NCI-H446 treated with DMSO at 0.1 percent for 48 hours (cell line): ENCODE measurements around the gene NEUROG1.

Experiments used
- DNase-seq: peaks from one replicate; lab custom pipeline; 2025; lab: John Stamatoyannopoulos, UW

NEUROG1 gene

DNA sequence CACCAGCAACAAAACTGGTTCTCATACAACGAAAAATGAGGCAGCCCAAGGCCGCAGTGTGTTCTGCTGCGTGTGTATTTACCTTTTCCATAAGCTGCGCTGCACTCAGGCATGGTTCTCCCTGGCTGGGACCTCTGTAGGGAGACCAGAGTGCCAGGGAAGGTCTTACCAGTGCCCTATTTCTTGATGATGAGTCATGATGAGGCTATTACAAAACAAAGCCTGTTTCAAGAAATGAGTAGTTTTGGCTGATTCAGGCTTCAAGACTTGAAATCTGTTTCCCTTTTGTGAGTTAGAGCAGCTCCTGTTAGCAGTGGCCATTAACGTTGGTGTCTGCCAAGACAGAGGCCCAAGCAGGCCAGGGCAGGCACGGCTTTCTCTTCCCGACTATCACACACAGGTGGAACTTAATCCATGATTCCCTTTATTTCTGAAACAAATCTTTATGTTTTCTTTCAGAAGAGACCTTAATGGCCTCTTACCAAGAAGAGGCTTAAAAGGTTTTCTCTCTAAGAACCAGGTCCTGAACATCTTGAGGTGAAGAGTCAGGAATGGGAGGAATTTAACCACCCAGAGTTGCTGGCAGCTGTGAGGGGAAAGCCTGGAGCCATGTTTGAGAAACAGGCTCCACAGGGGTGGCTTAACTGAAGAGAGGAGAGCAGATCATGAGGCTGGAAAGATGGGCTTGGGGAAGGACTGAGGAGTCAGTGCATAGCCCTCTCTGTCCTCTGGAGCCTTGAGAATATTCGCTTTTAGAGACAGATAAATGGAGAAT is 42.2 kb downstream of the NEUROG1 start:
- DNase-seq, result peak; percentile 74

DNA sequence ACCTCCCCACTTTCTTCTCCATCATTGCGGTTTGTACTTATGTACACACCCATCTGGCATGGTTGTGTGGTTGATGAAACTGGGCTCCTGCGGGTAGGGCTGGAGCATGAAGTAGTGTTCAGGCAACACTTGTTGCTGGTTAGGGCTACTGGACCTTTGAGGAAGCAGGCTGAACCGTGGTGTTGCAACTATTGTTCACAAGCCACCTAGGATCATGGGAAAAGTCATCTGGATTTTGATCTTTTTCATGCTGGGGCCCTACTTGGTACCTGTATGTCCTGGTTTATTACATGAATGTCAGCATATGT is 43.5 kb downstream of the NEUROG1 start:
- no peak for DNase-seq

DNA sequence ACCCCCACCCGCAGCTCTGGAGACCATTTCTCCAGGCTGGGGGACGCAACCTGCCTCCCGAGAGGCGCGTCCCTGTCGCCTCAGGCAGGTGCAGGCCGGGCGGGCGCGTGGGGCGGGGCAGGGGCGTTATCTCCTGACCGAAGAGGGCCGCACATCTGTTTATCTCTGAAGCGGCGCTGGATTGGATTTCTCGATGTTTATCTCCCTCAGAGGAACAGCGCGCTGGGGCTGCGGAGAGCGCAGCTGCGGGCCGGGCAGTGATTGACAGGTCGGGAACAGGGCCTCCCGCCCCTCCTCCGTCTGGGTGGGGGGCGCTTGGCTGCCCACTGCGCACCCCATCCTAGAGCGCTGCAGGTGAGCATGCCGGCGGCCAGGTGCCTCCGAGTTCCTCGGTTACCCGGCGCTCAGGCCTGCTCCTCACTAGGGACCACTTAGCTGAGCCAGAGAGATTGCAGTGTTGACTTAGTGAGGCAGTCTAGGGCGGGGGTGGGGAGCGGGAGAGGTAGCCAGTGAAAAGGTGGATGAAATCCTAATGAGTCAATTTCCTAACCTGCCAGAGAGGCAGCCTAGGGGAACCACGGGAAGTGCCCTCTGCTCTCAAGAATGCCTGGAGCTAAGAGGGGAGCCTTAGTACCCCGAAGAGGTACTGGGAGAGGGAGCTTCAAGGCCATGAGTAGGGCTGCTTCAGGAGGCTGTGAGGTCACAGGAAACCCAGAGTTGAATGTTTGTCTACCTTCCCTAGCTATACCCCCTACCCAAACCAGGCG is 44.0 kb downstream of the NEUROG1 start:
- no peak for DNase-seq

DNA sequence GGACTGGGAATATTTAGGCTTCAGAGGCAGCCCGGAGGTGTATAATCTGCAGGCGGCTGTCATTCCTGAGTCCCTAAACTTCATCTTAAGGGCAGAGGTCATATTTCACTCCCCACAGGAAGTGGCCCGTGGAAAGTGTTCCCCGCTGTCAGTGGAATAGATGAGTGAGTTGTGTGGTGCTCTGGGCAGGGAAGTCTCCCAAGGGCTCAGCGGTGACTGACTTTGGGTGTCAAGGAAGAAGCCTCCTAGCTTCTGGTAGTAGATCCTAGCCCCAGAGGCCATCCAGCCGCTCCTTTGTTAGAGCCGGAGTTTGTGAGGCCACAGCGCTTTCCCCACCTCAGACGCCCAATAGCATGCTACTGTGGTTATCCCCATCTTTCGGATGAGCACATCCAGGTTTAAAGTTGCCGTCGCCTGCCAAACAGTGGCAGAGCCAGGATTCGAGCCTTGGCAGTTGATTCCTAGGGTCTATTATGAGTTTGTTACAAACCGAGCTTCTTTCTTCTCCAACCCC is 44.7 kb downstream of the NEUROG1 start:
- DNase-seq, result no peak

DNA sequence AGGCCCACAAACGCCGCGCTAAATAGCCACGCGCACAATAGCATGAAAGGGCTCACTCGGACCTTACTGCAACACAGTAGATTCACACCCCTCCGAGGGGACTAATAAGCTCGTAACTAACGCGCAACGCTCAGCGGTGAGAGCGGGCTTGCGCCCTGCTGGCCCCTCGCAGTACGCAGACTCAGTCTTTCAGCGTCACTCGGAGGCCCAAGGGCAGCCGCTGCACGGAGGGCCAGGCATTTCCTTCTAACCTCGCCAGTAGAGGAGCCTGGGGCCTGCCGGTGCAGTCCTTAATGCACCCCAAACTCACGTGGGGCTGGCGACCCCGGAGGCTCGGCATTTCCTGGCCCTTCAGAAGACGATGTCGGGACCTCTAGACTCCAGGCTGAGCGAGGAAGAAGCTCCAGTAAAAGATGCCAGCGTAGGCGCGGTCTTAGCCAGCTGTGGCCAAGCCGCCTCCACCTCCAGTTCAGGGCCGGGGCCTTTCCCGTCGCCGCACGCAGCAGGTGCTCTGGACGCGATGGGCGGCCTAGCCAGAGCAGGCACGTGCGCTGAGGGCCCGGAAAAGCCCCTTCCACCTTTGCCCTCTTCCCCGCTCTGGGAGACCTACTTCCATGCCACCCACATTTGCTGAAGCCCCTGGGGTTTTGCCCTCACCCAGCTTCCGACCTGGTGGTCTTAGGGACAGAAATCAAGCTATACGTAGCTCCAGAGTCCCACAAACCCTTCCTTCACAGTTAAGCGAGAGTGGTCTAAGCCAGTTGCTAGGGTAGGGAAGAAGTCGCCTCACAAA is 45.3 kb downstream of the NEUROG1 start:
- DNase-seq, result no peak

DNA sequence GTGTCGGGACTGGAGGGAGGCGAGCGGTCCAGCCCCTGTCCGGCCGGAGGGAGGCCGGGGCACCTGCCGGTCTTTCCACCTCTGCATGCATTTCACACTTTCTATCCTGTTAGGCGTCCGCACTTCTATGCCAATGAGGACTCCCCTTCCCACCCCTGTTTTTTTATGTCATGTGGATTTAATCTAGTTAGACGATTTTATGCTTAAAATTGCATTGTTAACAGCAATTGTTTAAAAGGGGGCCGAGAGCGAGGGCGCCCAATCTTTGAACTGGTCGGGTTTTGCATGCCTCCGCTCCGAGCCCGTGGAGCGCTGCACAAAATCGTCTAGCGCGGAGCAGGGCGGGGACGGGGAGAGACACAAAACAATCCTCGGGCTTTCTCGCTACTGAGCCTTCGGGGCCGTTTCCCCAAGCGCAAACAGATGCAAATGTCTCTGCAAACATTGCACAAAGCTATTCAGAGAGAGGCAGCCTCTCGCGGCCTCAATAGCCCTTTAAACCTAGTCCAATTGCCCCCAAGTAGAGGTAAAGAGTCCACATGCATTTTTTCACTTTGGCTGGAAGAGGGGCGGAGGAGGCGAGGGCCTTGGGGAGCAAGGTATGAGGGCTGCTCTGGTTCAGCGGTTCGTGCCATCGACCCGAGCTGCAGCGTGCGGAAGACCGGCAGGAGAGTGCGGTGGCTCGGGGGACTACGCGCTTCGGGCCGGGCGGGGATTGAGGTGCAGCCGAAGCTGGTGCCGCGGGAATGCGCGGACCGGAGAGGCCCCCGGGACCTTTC is 46.1 kb downstream of the NEUROG1 start:
- no peak for DNase-seq

DNA sequence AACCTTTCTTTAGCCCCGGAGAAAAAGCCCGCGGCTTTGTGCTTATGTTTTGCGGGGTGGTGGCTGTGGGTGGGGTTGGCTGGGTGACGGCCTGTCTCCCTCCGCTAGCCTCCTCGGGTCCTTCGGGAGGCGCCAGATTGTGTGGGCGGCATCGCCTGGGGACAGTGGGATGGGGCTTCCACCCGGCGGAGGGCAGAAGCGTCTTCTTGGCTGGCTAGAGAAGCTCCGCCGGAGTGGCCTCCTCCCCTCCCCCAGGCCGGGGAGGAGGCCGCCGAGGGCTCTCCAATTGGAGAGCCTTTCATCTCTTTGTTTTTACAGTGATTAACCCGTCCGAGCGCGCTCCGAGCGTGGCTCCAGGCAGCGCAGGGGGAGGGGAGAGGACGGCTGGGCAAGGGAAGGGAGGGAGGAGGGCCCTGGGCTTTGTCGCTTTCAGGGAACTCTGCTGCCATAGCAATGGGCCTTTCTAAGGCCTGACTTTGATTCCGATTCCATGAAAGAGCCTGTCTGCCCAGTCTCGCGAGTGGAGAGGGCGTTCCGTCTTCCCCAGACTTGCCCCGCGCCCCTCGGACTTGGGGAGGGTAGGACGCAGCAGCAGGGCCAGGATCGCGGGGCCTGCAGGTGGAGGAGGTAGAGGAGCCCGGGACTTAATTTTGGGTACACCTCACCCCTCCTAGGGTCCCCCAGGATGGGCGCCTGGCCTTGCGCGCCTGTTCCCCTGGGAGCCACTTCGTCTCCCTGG is 46.9 kb downstream of the NEUROG1 start:
- peak; percentile 56 for DNase-seq

DNA sequence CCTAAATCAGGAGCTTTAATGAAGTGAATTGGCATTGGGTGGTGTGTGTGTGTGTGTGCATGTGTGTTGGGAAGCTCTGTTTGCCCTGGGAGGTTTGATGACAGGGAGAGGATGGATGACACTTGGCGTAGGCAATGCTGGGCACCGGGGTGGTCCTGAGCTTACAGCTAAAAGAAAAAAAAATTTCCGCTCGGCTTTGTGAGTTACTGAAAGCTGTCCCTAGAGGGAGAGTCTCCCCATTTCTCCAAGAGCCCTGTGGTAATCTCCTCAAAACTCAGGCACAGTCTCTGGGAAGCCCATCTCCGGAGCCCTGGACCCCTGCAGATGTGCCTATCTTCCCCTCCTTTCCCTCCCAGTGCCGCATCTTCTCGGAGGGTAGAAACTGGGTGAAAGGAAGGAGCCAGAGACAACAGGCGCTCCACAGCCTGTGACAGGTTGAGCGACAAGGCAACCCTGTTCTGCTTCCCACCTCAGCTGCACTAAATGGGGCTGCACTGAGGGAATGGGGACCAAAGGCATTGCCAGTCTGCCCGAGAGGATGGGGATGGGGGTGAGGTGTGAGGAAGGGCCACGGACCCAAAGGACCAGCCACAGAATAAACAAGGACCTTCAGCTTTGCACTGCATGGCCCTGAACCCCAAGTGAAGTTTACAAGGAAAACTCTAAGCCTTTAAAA is 47.8 kb downstream of the NEUROG1 start:
- no peak for DNase-seq

DNA sequence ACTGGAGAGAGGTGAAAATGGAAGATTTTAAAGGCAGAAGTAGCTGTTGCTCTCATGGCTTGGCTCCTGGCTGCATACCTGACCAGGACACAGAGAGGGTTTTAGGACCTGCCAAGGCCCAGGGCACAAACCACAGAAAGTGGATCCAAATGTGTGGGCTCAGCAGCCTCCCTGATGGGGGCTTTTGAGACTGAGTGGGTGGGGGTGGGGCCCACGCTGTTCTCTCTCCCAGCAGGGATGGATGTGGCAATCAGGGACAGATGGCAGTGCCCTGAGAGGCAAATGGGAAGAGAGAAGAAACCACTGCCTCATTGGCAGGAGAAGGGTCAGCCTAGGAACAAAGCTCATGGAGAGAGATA is 48.7 kb downstream of the NEUROG1 start:
- no peak for DNase-seq

DNA sequence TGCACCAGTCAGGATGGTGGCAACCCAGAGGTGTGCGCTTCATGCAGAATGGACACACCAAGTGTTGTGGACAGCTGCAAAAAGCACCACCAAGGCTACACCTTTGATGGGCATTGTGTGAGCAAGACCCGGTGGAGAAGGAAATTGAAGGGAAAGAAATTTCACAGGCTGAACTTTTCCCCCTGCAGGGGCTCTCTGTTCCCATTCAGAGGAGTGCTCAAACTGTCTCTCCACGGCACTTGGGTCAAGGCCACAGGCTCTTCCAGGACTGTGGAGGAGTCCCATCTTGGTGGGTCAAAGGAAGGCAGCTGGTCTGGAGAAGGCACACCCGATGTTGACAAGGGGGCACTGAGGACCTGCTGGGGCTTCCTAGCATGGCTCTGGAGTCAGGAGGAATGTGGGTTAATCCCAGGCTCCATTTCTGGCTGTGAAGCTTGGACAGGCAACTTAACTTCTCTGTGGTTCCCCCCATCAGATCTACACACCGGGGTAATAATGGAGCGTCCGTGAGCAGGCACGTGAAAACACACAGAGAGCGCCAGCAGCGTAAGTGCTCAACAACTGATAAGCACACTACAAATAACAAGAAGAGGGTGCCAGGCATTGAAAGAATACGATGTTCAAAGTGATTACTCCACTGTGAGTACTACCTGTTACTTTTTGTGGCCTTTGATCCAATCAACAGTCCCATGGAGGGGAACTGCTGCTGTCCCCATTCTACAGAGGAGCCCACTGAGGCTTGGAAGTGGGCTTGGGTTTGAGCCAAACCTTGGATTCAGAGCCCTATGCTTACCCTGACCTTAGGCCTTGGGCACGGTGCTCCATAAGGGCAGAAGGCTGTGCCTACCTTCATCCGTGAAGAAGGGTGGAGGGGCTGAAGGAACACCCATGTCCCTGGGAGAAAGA is 49.4 kb downstream of the NEUROG1 start:
- no peak for DNase-seq

DNA sequence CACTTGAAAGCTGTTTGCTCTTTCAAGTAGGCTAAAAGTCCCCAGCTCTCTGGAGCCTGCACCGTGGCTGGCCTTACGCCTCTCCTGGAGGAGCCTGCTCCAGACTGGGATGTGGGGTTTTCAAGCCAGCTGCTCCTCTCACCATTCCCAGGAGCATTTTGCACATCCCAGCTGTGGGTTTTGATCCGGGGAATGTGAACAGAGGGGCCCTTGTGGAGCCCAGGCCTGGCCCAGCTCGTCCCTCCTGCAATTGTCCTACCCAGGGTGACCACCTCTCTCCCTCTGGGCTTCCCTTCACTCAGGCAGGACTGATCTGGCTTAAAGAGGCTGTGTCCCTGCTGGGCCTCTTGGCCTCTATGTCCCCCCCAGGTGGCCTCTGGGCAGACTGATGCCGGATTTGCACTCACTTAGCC is 51.1 kb downstream of the NEUROG1 start:
- DNase-seq, result no peak
